ENCODE results near the gene CDH13.

The CDH13 gene

DNA sequence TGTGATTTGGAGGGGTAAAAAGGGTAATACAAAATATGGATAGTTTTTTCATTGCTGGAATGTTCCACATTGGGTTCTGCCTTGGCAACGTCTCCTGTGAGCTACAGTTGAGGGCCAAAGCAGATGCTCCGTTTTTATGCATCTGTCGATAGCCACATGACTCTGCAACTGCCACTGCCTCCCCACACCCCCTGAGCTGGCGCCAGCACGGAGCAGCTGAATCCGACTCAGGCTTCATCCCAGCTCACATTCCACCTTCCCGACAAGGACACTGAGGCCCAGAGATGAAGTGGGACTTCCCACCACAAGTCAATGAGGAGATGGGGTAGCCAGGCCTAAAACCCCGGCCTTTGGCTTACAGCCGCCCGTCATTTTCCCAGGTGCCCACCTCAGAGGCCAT, 334.1 kb downstream of the CDH13 start:
- no peak for DNase-seq

DNA sequence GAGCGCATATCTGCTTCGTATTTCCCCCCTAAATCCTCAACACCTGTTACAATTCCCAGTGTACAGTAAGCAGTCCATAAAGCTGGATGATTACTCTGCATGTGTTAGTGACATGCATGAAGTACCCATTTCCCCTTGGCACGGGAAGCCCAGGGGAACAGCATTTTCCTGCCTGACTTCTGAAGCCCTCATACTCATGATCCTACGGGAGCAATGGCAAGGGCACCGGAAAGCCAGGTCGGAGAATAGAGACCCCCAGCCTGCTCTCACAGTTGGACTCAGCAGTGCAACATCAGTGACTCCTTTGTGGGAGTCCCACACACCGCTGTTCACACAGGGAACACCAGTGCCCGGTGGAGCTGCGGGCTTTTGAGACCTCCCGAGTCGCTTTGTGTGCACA, 336.9 kb downstream of the CDH13 start:
- no peak for DNase-seq

DNA sequence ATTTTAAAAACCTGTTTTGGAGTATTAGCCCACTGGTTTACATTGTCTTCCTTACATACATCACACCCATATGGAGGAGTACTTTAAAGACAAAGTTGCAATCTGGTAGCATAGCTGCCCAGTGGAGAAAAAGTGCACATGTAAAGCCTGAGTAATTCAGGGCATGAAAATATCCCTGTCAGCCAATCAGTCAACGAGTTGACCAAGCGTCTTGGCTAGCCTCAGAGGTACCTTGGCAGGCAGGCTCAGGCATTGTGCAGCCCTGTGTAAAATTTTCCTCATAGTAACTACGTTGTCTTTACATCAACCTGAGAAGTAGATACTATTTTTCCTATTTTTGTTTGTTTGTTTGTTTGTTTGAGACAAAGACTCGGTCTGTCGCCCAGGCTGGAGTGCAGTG, 339.0 kb downstream of the CDH13 start:
- no peak for DNase-seq

DNA sequence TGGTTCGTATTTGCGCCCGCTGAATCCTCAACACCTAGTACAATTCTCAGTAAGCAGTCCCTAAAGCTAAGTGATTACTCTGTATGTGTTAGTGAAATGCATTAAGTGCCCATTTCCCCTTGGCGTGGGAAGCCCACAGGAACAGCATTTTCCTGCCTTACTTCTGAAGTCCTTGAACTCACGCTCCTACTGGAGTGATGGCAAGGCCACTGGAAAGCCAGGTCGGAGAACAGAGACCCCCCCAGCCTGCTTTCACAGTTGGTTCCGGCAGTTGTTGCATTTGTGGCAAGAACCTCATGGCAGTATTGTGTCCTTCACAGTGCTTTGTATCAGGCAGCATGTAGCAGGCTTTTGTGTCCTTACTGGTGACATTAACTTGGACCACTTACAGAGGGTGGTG, 340.7 kb downstream of the CDH13 start:
- DNase-seq = no peak

DNA sequence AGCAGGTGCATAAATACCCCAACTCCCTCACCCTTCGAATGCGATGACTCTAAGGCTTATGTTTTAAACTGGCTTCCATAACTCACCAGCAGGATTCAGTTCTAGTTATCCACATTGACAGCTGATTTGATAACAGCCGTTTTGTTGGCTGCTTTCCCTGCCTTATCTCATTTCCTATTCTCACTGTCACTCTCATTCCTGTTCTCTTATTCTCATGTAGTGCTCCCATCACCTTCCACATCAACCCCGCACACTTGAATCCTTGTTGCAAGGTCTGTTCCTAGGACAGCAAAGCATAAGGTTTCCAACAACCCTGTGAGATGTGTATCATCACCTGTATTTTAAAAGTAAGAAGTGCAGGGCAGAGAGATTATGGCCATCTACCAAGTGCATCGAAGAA, 344.4 kb downstream of the CDH13 start:
- no peak for DNase-seq

DNA sequence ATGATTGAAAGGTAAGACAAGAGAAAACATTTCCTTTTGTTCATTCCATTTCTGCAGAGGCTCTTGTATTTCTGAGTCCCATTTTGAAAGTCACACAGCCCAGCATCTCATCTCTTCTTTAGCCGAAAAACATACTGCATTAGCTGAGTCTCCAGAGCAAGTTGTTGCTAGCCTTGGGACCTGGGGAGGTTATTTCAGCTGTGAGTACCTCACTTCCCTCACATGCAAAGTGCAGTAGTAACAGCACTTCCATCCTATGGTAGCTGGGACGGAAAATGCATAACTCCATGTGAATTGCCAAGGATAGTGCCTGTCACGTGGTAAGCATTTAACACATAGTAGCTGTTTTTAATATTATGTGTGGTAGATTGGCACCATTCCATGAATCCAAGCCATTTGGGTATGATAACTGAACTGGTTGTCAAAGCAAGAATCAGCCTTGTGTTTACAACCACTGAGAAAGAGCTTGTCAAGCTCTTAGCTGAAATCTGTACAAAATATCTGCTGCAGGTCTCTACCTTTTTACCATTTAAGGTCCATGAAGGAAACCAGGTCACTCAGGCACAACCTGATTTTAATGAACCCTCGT, 345.7 kb downstream of the CDH13 start:
- no peak for DNase-seq

DNA sequence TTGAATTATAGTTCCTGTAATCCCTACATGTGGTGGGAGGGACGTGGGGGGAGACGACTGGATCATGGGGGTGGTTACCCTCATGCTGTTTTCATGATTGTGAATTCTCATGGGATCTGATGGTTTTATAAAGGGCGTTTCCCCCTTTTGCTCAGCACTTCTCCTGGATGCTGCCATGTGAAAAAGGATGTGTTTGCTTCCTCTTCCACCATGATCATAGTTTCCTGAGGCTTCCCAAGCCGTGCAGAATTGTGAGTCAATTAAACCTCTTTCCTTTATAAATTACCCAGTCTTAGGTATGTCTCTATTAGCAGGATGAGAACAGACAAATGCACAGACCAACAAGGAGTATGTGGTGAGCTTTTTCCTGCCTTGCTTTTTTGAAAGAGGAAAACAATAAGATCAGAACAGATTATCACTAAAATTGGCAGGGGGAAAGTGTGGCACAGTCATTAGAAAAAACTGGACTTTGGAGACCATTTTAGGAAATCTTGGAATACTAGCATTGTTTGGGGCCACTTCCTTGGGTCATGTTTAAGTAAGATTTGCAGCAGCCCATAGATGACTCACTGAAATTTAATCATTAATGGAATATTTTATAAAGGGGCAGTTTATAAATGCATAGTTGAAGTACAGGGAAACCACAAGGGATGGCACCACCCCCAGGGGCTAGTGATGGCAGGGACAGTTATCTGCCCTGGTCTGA, 352.8 kb downstream of the CDH13 start:
- no peak for DNase-seq

DNA sequence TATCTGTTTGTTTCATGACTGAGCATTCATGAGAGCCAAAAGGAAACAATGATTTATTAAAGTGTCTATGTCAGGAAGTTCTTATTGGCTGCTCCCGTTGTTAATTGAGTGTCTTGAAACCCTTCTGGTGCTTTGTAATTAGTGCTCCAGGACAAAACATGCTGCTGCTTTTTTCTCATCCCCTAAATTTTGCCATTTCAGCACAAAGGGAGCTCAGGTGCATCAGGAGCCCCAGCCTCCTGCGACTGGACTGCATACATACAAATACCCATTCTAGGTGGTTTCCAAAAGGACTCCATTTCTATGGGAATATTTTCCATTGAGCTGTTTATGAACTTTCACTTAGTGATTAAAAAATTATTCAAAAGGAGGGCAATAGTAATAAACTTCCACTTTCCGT, 354.0 kb downstream of the CDH13 start:
- no peak for DNase-seq

DNA sequence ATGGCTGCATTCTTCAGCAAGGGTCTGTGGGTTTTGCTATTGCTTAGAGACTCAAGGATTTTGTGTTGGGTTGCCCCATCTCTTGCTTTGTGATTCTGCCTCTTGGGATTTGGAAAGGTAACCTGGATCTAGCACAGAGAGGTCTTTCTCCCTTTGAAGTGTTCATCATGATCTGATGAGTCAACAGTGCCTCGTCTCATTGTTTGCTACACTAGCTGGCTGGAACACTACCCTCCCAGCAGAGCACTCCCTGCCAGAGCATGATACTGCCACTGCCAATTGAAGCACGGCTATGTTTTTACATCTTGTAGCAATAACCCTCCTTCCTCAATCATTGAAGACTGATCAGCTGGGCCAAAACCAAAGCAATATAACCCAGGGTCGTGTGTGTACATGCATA, 361.0 kb downstream of the CDH13 start:
- DNase-seq = no peak

DNA sequence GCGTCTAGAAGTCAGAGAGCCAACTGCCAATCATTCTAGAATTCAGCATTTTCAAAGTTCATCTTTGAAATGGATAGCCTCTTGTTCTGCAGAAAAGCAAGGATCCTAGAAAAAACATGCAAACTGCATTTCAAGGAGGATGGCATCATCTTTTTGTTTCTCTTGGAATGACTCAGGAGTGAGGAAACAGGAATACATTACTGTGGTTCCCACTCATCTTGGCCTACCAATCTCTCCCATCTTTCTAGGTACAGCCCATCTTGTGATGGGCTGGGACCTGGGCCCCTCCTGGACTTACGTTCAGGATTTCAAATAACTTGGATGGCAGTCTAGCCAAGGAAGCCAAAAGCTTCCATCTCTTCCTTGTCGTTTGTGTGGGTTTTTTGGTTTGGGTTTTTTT, 363.4 kb downstream of the CDH13 start:
- DNase-seq = no peak

DNA sequence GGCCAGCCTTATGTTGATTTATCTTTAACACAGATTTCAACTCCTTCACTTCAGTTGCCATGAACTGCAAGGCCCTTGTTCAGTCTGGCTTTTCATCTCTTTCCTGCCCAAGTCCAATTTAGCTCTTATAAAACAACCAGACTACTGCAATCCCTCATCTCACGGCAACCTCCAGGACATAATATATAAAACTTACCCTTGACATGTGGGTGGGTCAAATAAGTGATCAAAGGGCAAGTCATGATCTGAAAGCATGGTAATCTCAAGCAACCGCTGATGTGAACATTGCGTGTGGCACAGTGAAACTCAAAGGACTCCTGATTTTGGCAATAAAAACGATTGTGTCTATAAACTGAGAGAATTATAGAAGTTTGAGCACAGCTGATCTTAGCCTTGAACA, 364.6 kb downstream of the CDH13 start:
- no peak for DNase-seq

DNA sequence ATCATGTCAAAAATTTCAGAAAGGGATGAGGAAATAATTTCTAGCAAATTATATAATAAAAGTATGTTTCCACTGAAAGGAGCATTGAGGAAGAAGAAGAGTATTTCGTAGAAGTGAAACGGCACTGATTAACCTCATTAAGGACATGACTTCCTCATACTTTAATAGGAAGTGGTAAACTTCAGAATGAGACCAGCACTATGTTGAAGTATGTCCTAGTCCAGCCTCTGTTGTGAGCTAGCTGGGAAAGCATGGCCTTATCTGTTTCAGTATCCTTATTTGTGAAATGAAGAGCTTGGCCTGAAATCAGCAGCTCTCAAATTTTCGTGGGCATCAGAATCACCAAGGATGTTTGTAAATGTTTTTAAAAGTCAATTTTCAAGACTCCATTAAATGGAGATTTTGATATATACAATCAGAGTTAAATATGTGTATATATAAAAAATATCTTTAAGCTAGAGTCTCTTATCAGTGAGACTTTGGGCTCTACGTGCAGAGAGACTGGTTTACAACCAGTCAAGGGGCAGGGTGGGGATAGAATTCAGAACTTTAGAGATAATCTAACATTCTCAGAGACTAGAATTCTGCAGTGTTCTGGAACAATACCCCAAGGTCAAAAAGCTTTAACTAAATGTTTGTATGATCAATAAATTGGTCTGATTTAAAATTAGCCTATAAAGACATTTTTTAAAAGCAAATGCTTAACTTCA, 365.4 kb downstream of the CDH13 start:
- DNase-seq = no peak

DNA sequence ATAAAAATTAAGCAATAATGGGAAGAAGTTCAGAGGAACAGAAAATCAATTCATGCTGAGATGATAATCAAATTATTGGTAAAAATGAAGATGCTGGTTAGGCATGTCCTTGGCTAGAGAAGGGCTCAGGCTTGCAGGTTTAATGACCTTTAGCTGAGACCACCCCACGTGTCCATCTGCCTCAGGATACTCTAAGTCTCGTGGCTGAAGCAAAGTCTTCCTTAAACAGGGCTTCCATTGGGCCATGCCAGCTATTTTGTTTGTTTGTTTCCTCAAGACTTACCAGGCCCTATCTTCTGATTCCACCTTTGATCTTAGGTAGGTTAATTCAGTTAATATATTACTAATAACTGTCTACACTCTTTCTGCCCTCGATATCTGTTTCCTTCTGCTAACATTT, 366.0 kb downstream of the CDH13 start:
- no peak for DNase-seq

DNA sequence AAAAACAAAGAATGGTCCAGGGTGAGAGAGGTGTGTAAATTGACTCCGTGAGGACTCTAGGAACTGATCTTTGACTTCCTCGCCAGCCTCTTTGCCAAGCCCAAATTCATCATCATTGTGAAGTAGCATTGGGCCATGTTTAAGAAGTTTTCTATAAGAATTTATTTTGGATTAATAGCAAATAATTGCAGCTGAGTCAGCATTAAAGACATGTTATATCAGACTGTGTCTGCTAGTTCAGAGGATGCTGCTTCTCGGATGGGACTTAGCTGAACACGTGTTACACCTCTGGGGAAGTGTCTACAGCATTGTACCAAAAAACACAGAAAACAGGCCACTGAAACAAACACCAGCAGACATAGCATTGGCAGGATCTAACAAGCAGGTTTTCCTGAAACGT, 366.6 kb downstream of the CDH13 start:
- DNase-seq = no peak

DNA sequence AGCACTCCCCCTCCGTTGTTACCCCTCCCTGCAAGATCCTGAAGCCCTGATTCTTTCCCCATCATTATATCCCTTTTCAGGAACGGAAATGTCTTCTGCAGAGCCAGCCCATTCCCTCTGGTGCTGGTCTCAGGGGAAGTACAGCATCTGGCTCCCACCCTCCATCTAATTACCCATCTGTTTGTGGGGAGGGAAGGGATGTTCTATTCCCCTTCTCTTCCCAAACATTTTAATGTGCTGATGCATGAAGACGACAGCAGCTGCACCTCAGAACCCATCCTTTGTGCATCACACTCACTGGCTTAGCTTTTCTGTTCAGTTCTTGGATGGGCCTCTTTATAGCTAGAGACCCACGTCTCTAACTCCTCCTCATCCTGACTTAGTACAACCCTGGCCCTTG, 367.2 kb downstream of the CDH13 start:
- DNase-seq = no peak

DNA sequence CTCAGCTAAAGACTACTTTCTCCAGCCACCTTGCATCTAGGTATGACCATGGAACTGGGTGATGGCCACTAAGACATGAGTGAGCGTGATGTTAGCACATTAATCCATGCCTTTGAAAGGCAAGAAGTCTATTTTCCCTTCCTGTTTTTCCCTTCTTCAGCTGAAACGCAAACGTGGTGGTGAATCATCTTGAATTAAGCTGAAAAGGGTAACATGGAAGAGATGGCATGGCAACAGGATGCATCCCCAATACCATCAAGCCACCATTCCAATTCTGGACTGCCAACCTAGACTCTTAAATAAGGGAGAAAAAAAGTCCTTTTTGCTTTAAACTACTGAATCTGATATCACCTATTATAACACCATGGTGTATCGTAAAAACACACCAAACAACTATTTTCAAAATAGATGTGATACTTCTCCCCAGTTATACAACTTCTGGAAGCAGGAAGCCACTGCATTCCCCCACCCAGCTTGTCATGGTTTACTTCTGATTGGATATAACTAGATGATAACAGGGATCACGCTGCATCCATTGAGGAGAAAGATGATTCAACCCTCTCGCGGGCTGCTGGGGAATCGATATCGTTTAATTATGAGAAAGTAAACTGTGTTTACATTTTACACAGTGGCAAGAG, 368.6 kb downstream of the CDH13 start:
- DNase-seq = no peak

DNA sequence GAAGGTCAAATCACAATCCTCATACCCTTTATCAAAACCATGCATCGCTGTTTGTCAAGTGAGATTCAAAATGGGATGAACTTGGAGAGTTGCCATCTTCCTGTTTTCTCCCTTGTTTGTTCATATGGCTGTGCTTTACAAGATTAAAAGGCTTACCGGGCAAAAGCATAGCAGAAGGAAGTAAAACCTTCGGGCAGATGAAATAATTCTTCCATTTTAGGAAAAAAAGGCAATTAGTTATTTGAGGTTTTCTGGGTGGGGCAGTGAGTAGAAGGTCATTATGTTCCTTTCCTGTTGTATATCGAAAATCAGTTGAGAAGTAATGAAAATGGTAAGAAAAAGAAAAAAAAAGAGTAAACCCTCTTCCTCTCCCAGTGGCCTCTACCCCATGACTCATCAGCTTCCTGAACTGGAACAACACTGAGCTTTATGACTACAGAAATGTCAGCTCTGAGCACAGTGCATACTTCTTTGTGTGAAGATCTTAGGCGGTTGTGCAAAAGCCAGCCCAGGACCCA, 369.2 kb downstream of the CDH13 start:
- DNase-seq = no peak

DNA sequence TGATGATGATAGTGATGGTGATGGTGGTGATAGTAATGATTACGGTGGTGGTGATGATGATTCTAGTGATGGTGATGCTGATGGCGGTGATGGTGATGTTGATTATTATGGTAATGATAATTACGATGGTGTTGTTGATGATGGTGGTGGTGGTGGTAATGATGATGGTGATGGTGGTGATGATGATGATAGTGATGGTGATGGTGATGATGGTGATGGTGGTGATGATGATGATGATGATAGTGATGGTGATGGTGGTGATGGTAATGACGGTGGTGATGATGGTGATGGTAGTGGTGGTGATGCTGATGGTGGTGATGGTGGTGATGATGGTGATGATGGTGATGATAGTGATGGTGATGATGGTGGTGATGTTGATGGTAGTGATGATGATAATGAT, 370.0 kb downstream of the CDH13 start:
- DNase-seq = no peak

DNA sequence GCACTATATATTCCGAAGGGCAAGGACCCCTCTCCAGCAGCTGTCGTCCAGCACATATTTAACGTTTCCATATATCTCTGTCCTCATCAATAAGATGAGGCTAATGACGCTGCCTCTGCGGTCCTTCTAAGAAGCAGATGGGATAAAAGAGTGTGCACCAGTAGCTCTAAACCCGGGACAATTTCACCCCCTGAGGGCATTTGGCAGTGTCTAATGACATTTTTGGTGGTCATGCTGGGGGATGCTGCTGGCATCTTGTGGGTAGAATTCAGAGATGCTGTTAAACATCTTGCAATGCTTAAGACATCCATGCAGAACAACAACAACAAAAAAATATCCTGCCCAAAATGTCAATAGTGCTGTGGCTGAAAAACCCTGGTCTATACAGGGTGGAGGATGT, 372.9 kb downstream of the CDH13 start:
- no peak for DNase-seq

DNA sequence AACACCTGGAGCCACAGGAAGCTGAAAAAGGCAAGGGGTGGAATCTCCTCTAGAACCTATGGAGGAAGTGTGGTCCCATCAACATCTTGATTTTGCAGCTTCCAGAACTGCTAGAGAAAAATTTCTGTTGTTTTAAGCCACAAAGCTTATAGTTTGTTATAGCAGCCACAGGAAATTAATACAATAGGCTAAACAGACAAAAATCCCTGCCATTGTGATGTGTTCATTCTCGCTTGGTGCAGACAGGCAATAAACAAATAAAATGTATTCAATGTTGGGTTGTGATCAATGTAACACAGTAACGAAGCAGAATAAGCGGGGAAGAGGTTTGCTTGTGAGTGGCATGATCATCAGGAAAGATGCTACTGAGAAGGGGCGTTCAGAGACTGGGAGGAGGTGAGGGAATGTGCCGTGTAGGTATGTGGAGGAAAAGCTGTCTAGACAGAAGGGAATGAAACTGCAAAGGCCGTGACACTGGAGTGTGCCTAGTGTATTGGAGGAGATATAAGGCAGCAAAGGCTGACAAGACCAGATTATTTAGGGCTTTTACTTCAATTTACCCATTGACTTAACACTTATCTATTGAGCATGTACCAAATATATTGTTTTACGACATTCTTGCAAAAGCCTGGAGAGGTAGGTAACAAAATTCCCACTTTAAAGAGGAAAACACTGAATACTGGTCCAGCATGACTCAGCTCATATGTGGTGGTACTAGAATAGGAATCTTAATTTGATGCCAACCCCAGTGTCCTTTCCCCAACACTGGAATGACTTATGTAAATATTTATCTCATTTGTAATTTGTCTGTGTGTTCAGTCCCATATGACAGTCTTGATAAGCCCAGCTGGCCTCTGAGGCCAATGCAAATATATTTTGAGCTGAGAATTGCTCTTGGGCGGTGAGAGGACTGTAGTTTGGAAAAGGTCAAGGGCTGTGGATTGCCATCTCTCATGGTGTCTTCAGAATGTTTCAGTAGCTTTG, 375.9 kb downstream of the CDH13 start:
- DNase-seq = no peak

DNA sequence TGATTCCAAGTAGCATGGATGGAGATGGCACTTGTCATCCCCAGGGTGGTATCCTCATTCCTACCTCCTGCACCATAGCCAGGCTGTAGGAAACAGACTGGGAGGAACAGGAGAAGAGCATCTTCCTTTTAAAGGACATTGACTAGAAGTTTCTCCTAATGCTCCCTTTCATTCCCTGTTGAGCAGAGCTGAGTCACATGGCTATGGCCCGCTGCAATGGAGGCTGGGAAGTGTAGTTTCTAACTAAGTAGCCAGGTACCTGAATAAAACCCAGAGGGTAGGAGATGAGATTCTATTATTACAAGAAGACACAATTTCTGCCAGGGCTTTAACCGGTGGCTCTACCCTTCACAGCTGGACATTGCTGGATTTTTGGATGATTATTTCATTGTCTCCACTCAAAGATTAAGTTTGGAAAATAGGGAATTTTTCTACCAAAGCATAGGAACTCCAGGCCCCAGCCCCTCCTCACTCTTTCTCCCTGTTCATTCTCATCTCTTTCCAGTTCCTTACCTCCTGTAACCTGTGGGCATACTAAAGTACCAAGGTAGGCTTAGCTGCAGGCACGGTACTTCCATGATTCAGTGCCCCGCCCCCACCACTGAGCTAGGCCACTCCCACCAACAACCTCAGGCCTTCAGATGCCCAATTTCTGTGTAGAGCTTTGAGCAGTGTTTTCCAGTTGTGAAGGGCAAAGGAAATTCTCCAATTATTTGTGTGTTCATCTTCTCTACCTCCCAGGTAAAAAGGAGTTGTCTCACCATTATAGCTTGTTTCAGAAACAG, 378.3 kb downstream of the CDH13 start:
- no peak for DNase-seq

Measured in activated gamma-delta T cell (primary cell).